PC-3 (cell line): ENCODE results near the gene ATP6V1G3.

Source experiments
- EZH2 ChIP-seq: fragments of 300-600 bp; sonication (generic); IDR thresholded peaks from one replicate; pipeline ENCODE4 v1.6.1; 2017; ENCODE audit warnings: antibody characterized with exemption, mild to moderate bottlenecking, low read length; ENCODE audit not compliant: unreplicated experiment
- TF ChIP-seq, protein P1 (sequence below): fragments of 300-600 bp; sonication (generic); conservative IDR thresholded peaks from 2 replicates; pipeline ENCODE4 v1.5.1; 2017; ENCODE audit warnings: antibody characterized with exemption, low read depth, mild to moderate bottlenecking, low read length

DNA sequence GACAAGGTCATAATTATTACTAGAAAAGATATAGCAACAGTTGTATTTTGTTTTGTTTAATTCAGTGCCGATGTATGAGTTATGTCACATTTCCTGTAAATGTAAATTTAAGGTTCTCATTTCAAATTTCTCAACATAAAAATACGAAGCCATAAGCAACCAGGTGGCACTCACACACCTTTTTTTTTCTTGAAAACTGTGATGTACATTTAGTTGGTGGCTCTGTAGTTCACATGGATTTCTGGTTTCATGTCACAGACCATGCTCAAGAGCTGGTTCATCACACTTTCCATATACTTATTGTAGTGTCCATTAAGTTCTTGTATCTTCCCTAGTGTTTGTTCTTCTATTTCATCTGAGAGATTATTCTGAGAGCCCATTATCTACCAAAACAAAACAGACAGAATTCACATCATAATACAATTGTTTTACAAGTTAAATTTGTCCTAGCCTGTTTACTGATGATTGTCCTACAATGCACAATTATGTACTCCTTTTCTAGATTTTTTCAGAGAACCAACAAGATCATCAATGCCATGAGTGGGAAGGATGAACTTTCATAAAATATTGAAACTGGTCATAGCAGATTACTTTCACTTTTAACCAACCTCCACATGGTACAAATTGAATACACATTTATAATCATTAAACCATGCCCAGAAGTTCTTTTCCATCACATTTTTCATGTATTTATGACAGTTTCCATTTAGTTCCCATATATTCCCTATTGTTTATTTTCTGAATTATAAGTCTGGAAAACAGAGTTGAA is 17.1 kb downstream of the ATP6V1G3 start:
- TF ChIP-seq, protein P1, sequence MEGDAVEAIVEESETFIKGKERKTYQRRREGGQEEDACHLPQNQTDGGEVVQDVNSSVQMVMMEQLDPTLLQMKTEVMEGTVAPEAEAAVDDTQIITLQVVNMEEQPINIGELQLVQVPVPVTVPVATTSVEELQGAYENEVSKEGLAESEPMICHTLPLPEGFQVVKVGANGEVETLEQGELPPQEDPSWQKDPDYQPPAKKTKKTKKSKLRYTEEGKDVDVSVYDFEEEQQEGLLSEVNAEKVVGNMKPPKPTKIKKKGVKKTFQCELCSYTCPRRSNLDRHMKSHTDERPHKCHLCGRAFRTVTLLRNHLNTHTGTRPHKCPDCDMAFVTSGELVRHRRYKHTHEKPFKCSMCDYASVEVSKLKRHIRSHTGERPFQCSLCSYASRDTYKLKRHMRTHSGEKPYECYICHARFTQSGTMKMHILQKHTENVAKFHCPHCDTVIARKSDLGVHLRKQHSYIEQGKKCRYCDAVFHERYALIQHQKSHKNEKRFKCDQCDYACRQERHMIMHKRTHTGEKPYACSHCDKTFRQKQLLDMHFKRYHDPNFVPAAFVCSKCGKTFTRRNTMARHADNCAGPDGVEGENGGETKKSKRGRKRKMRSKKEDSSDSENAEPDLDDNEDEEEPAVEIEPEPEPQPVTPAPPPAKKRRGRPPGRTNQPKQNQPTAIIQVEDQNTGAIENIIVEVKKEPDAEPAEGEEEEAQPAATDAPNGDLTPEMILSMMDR, result no peak
- no peak for TF ChIP-seq EZH2
